WTC11 (cell line): ENCODE measurements around the gene STAU1. TPM values are rescaled to one million over a fixed set of nuclear protein-coding genes. Genes with fewer than 3 reads are reported as not detected.

Experiments used
- ATAC-seq: fragments of 200-7000 bp; cut with Tn5 transposase; 2 replicates; pipeline ENCODE4 v1.10.0; 2021; ENCODE audit warnings: mild to moderate bottlenecking, moderate library complexity
- CTCF ChIA-PET: fragments of 300-600 bp; sonication (Branson Sonifier 250); formaldehyde crosslinking; loops from one replicate; lab custom pipeline; 2021; ENCODE audit warnings: antibody characterized with exemption; lab: Charles Lee
- POLR2A ChIA-PET: fragments of 350-600 bp; sonication (Branson Sonifier 250); formaldehyde crosslinking; loops from one replicate; lab custom pipeline; 2021; ENCODE audit warnings: antibody characterized with exemption; lab: Charles Lee
- DNase-seq: peaks from one replicate; pipeline ENCODE4 v3.0.0; 2021; ENCODE audit warnings: low spot score
- H3K27ac Mint-ChIP-seq: 2 replicates; pipeline ENCODE4 v1.8.0; 2021; ENCODE audit warnings: mixed read lengths
- H3K27me3 Mint-ChIP-seq: 2 replicates; pipeline ENCODE4 v1.8.0; 2021; ENCODE audit warnings: low read depth, mild to moderate bottlenecking, moderate library complexity, mixed read lengths
- H3K36me3 Mint-ChIP-seq: 2 replicates; pipeline ENCODE4 v1.8.0; 2021; ENCODE audit warnings: mixed read lengths
- H3K4me1 Mint-ChIP-seq: 2 replicates; pipeline ENCODE4 v1.8.0; 2022; ENCODE audit warnings: mixed read lengths
- H3K4me3 Mint-ChIP-seq: 2 replicates; pipeline ENCODE4 v1.8.0; 2021; ENCODE audit warnings: mild to moderate bottlenecking, moderate library complexity, mixed read lengths
- H3K9me3 Mint-ChIP-seq: 2 replicates; pipeline ENCODE4 v1.8.0; 2021; ENCODE audit warnings: mixed read lengths
- CDX4 ChIP-seq: fragments of 250-450 bp; sonication (Bioruptor Pico); IDR thresholded peaks from 2 replicates; pipeline ENCODE4 v1.9.0; 2021; ENCODE audit warnings: moderate library complexity, mild to moderate bottlenecking, inconsistent platforms, borderline replicate concordance
- CTCF ChIP-seq: fragments of 200-600 bp; IDR thresholded peaks from 2 replicates; pipeline ENCODE4 v1.8.0; 2022; ENCODE audit warnings: antibody characterized with exemption
- E2F1 ChIP-seq: sonication (generic); formaldehyde crosslinking; IDR thresholded peaks from 2 replicates; pipeline ENCODE4 v1.8.0; 2022; ENCODE audit warnings: mild to moderate bottlenecking, missing genetic modification reagents
- E2F4 ChIP-seq: sonication (generic); formaldehyde crosslinking; IDR thresholded peaks from 2 replicates; pipeline ENCODE4 v1.8.1; 2022; ENCODE audit warnings: low read depth, mild to moderate bottlenecking, moderate library complexity, missing genetic modification reagents, borderline replicate concordance
- FOXJ3 ChIP-seq: sonication (generic); formaldehyde crosslinking; IDR thresholded peaks from 2 replicates; pipeline ENCODE4 v1.9.0; 2021; ENCODE audit warnings: missing genetic modification reagents, mild to moderate bottlenecking, borderline replicate concordance
- JAZF1 ChIP-seq: fragments of 250-450 bp; sonication (Bioruptor Pico); IDR thresholded peaks from 2 replicates; pipeline ENCODE4 v1.9.0; 2021; ENCODE audit warnings: moderate library complexity, mild to moderate bottlenecking, inconsistent platforms
- MYBL2 ChIP-seq: sonication (generic); formaldehyde crosslinking; IDR thresholded peaks from 2 replicates; pipeline ENCODE4 v1.8.1; 2023; ENCODE audit warnings: mild to moderate bottlenecking, moderate library complexity, missing genetic modification reagents
- NFYB ChIP-seq: sonication (generic); formaldehyde crosslinking; conservative IDR thresholded peaks from 2 replicates; pipeline ENCODE4 v1.8.0; 2022; ENCODE audit warnings: low read depth, missing genetic modification reagents
- RORB ChIP-seq: fragments of 250-450 bp; sonication (Bioruptor Pico); IDR thresholded peaks from 2 replicates; pipeline ENCODE4 v1.9.0; 2021; ENCODE audit warnings: mild to moderate bottlenecking
- SMAD3 ChIP-seq: sonication (generic); formaldehyde crosslinking; IDR thresholded peaks from 2 replicates; pipeline ENCODE4 v1.8.0; 2022; ENCODE audit warnings: missing genetic modification reagents, mild to moderate bottlenecking, borderline replicate concordance
- SP1 ChIP-seq: sonication (generic); formaldehyde crosslinking; conservative IDR thresholded peaks from 2 replicates; pipeline ENCODE4 v1.8.1; 2022; ENCODE audit warnings: missing genetic modification reagents
- TEAD4 ChIP-seq: sonication (generic); formaldehyde crosslinking; IDR thresholded peaks from 2 replicates; pipeline ENCODE4 v1.8.0; 2022; ENCODE audit warnings: mild to moderate bottlenecking, missing genetic modification reagents
- TP53 ChIP-seq: sonication (generic); formaldehyde crosslinking; IDR thresholded peaks from 2 replicates; pipeline ENCODE4 v1.8.1; 2023; ENCODE audit warnings: mild to moderate bottlenecking, missing genetic modification reagents
- USF2 ChIP-seq: sonication (generic); formaldehyde crosslinking; IDR thresholded peaks from 2 replicates; pipeline ENCODE4 v1.8.1; 2023; ENCODE audit warnings: mild to moderate bottlenecking, missing genetic modification reagents, moderate library complexity
- ZBTB21 ChIP-seq: sonication (generic); formaldehyde crosslinking; IDR thresholded peaks from 2 replicates; pipeline ENCODE4 v1.8.1; 2023; ENCODE audit warnings: mild to moderate bottlenecking, missing genetic modification reagents, borderline replicate concordance
- ZNF317 ChIP-seq: sonication (generic); formaldehyde crosslinking; IDR thresholded peaks from 2 replicates; pipeline ENCODE4 v1.8.1; 2023; ENCODE audit warnings: low read depth, mild to moderate bottlenecking, moderate library complexity, missing genetic modification reagents, borderline replicate concordance
- ZNF423 ChIP-seq: fragments of 250-450 bp; sonication (Bioruptor Pico); IDR thresholded peaks from 2 replicates; pipeline ENCODE4 v2.1.2; 2022; ENCODE audit warnings: mild to moderate bottlenecking, moderate library complexity
- ZNF425 ChIP-seq: fragments of 250-450 bp; sonication (Bioruptor Pico); conservative IDR thresholded peaks from 2 replicates; pipeline ENCODE4 v1.9.0; 2021; ENCODE audit warnings: mild to moderate bottlenecking
- ZNF512 ChIP-seq: sonication (generic); formaldehyde crosslinking; IDR thresholded peaks from 2 replicates; pipeline ENCODE4 v1.8.1; 2022; ENCODE audit warnings: missing genetic modification reagents, borderline replicate concordance
- ZSCAN18 ChIP-seq: fragments of 250-450 bp; sonication (Bioruptor Pico); IDR thresholded peaks from 2 replicates; pipeline ENCODE4 v2.1.2; 2022; ENCODE audit warnings: mild to moderate bottlenecking, moderate library complexity
- total RNA-seq: library from RNA; stranded (reverse); gene quantifications from 3 replicates; pipeline ENCODE4 v1.2.3, GENCODE V29; 2021

STAU1 gene
- total RNA-seq, 1 experiment from 2014 or later: 92.6 TPM

GRCh38 chr20:49151436-49151835 lies 36.7 kb downstream of the STAU1 start:
- Mint-ChIP-seq H3K4me3 (no peak overlapping the region), H3K9me3 (no peaks in the 10 kb centered on the region), H3K27ac (no peak overlapping the region), H3K4me1 (no peaks in the 10 kb centered on the region), H3K36me3 (peaks cover 41% of the 10 kb centered on the region), H3K27me3 (no peaks in the 10 kb centered on the region)
- DNase-seq (no peak), ATAC-seq (no peak)
- no peak for TF ChIP-seq CDX4 (CRISPR knock-in tag)
- TF ChIP-seq JAZF1 (CRISPR knock-in tag): no peak
- no peak for TF ChIP-seq E2F1 (CRISPR knock-in tag)
- TF ChIP-seq NFYB (CRISPR knock-in tag): no peak
- no peak for TF ChIP-seq ZSCAN18 (CRISPR knock-in tag)
- no peak for TF ChIP-seq RORB (CRISPR knock-in tag)
- TF ChIP-seq MYBL2 (CRISPR knock-in tag): no peak
- ChIA-PET POLR2A (no interaction called here), CTCF (interaction anchor here (0.6 kb wide), 1 partner anchor 390 kb away, joined by 5 read pairs; no protein-coding TSS in a partner anchor)

- H3K27ac Mint-ChIP-seq: no peak overlapping the region
- H3K4me1 Mint-ChIP-seq: no peaks in the 10 kb centered on the region
- no peaks in the 10 kb centered on the region for H3K27me3 Mint-ChIP-seq
- TF ChIP-seq CTCF (no peak), ZNF423 (CRISPR knock-in tag) (no peak), ZNF317 (CRISPR knock-in tag) (no peak), E2F4 (CRISPR knock-in tag) (no peak), TEAD4 (CRISPR knock-in tag) (no peak), ZBTB21 (CRISPR knock-in tag) (no peak), ZNF425 (CRISPR knock-in tag) (no peak), TP53 (no peak), FOXJ3 (CRISPR knock-in tag) (no peak), USF2 (CRISPR knock-in tag) (no peak), ZNF512 (CRISPR knock-in tag) (no peak), SP1 (CRISPR knock-in tag) (no peak), SMAD3 (CRISPR knock-in tag) (no peak)
- ChIA-PET POLR2A (no interaction called here), CTCF (interaction anchor here (1.1 to 1.9 kb wide), 2 partner anchors 68 to 97 kb away, joined by 3 to 4 read pairs; no protein-coding TSS in a partner anchor)
- H3K9me3 Mint-ChIP-seq: no peaks in the 10 kb centered on the region
- no peak overlapping the region for H3K4me3 Mint-ChIP-seq
- ATAC-seq (no peak), DNase-seq (no peak)
- H3K36me3 Mint-ChIP-seq: peaks cover 39% of the 10 kb centered on the region
These were observed 38.7 kb downstream of the STAU1 start for GRCh38 chr20:49149281-49150045.
